ENCODE results near the gene BPIFA3. TPM values are rescaled to one million over a fixed set of nuclear protein-coding genes. Genes with fewer than 3 reads are reported as not detected.
A peak's percentile ranks its signal among the peaks of the same experiment; 100 is the strongest.

Gene BPIFA3
- total and polyA plus RNA-seq, 5 experiments from 2014 or later, result not detected

DNA sequence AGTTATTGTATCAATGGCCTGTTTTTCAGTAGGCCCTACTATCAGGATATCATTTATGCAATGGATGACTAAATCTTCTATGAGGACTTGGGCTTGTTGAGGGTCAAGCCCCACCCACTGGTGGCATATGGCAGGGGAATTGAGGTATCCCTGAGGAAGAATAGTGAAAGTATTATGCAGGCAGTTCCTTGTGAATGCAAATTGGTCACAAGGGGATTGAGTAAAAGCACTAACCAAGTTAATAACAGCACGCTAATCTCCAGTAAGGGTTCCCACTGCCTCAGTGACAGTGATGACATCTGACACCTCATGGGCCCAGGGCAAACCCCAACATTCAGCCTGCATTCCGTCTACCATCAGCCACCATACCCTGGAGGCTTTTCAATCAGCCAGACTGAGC, 33.5 kb downstream of the BPIFA3 start:
- Mint-ChIP-seq H3K4me1 (peaks cover 0 to 4% (median 0%) of the 10 kb centered on the region in 4 donors), H3K36me3 (peaks cover 0 to 6% (median 2%) of the 10 kb centered on the region in 3 donors), H3K27ac (no peak overlapping the region), H3K9me3 (peaks cover 0 to 10% (median 0%) of the 10 kb centered on the region in 9 donors), H3K4me3 (no peak overlapping the region), H3K27me3 (peaks cover 0 to 11% (median 6%) of the 10 kb centered on the region in 5 donors)
- ATAC-seq (no peak), DNase-seq (no peak)
- POLR2A ChIA-PET, result no interaction called here

DNA sequence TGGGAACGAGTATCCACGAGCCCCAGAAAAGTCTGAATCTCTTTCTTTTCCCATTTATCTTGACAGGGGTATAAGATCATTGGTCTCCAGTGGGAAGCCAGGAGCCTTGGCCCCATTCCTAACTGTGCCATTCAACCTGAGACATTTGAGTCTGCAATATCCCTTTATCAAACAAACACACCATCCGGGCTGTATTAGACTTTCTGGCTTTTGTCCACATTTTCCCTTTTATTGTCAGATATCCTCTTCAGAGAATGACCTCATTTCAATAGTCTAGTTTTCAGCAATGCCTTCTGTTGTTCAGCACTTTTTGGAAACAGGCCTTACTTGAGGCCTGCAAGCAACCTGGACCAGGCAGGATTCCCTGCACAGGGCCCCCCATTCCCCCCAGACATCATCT, 34.3 kb downstream of the BPIFA3 start:
- ATAC-seq, result no peak
- H3K27ac Mint-ChIP-seq, result no peak overlapping the region
- peaks cover 0 to 6% (median 2%) of the 10 kb centered on the region in 3 donors for H3K36me3 Mint-ChIP-seq
- peaks cover 0 to 10% (median 0%) of the 10 kb centered on the region in 9 donors for H3K9me3 Mint-ChIP-seq
- no peak for DNase-seq
- peaks cover 0 to 11% (median 6%) of the 10 kb centered on the region in 5 donors for H3K27me3 Mint-ChIP-seq
- no peak overlapping the region for H3K4me3 Mint-ChIP-seq
- POLR2A ChIA-PET, result no interaction called here
- H3K4me1 Mint-ChIP-seq, result peaks cover 0 to 4% (median 0%) of the 10 kb centered on the region in 4 donors

DNA sequence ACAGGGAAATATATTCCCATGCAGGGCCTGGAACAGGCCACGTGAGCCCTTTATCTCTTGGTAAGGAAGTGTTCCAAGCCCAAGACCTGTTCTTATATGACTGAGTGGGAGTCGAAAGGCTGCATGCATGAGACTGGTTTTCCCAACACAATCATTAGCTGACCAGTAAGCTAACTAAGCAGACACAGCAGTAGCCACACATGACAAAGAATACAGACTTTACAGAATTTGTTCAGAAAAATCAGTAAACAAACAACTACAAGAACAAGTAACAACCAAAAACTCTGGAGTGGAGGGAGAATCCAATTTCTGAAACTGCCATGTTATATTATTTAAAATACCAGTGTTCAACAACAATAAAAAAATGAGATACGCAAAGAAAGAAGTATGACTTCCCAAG, 35.3 kb downstream of the BPIFA3 start:
- no peak for DNase-seq
- Mint-ChIP-seq H3K27me3 (peaks cover 0 to 13% (median 6%) of the 10 kb centered on the region in 5 donors), H3K4me3 (no peak overlapping the region), H3K9me3 (peaks cover 0 to 10% (median 0%) of the 10 kb centered on the region in 9 donors), H3K36me3 (peaks cover 0 to 6% (median 2%) of the 10 kb centered on the region in 3 donors), H3K27ac (no peak overlapping the region), H3K4me1 (peaks cover 0 to 4% (median 0%) of the 10 kb centered on the region in 4 donors)
- ATAC-seq, result no peak
- POLR2A ChIA-PET, result no interaction called here

DNA sequence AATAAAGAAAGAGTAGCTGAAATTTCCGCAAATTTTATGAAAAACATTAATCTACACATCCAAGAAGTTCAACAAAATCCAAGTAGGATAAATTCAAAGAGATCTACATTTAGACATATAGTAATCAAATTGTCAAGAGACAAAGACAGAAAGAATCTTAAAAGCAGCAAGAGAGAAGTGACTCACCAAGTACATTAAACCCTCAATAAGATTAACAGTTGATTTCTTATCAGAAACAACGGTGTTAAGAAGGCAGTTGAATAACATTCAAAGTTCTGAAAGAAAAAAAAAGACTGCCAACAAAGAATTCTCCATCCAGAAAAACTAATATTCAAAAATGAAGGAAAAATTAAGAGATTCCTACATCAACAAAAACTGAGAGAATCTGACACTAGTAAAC, 37.9 kb downstream of the BPIFA3 start:
- Mint-ChIP-seq H3K4me1 (peaks cover 0 to 4% (median 0%) of the 10 kb centered on the region in 4 donors), H3K27ac (no peak overlapping the region)
- ATAC-seq, result no peak

DNA sequence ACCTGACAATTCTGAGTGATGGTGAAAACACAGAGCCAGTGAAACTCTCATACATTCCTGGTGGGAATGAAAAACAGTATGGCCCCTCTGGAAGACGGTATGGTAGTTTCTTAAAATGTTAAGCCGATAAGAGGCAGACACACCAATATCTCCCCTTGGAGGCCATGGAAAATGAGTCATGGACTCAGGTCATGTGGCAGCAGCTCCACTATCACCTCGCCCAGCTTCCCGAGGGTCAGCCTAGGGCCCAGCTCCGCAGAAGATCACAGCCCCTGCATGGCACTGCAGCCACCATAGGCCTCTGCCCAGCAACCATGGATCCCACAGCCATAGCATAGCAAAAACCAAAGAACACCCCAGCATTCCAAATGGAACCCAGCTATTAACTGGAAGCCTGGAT, 40.1 kb downstream of the BPIFA3 start:
- no peak overlapping the region for H3K4me3 Mint-ChIP-seq
- H3K36me3 Mint-ChIP-seq, result peaks cover 0 to 6% (median 2%) of the 10 kb centered on the region in 3 donors
- no peak overlapping the region for H3K27ac Mint-ChIP-seq
- no peak for ATAC-seq
- no peak for DNase-seq
- peaks cover 0 to 8% (median 5%) of the 10 kb centered on the region in 4 donors for H3K4me1 Mint-ChIP-seq
- POLR2A ChIA-PET, result no interaction called here
- H3K9me3 Mint-ChIP-seq, result peaks cover 0 to 10% (median 0%) of the 10 kb centered on the region in 9 donors
- peaks cover 14 to 29% (median 24%) of the 10 kb centered on the region in 5 donors for H3K27me3 Mint-ChIP-seq

More for the DNA sequence above, 37.9 kb downstream of the BPIFA3 start:
- H3K27me3 Mint-ChIP-seq, result peaks cover 5 to 18% (median 7%) of the 10 kb centered on the region in 5 donors
- peaks cover 0 to 10% (median 0%) of the 10 kb centered on the region in 9 donors for H3K9me3 Mint-ChIP-seq
- H3K36me3 Mint-ChIP-seq, result peaks cover 0 to 6% (median 2%) of the 10 kb centered on the region in 3 donors
- DNase-seq, result no peak
- POLR2A ChIA-PET, result no interaction called here
- no peak overlapping the region for H3K4me3 Mint-ChIP-seq

DNA sequence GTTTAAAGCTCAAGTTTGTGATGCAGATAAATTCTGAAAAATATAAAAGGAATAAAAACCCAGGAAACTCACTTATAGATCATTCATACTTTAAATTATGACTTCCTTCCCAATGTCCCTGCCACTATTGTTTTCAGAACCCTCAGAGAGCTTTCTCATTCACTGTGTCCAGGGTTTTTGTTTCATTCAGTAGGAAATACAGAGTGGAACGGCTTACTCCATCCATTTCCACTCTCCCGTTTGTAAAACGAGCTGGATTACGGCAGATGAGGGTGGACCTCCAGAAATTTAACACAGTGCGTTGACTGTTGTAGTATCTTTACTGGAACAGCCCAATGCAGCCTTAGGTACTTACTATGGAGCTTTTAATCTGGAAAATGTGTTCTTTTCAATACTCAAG, 42.2 kb downstream of the BPIFA3 start:
- Mint-ChIP-seq H3K4me3 (no peak overlapping the region), H3K9me3 (peaks cover 0 to 5% (median 0%) of the 10 kb centered on the region in 9 donors), H3K36me3 (peaks cover 0 to 3% (median 2%) of the 10 kb centered on the region in 3 donors), H3K27me3 (peaks cover 12 to 39% (median 30%) of the 10 kb centered on the region in 5 donors), H3K4me1 (peaks cover 0 to 11% (median 6%) of the 10 kb centered on the region in 4 donors), H3K27ac (no peak overlapping the region)
- ATAC-seq, result no peak
- no peak for DNase-seq
- POLR2A ChIA-PET, result no interaction called here

DNA sequence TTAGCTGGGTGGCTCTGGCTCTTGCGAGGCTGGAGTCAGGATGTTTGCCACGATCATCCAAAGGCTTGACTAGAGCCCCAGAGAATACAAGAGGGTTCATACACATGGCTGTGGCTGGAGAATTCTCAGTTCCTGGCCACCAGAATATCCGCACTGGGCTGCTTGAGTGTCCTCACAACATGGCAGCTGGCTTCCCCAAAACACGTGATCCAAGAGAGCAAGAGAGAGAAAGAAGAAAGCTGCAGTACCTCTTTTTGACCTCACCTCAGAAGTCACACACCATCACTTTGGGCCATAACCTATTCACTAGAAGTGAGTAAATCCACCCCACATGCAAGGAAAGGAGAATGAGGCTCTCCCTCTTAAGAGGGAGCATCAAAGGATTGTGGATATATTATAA, 44.3 kb downstream of the BPIFA3 start:
- Mint-ChIP-seq H3K27ac (no peak overlapping the region), H3K4me1 (peaks cover 0 to 7% (median 6%) of the 10 kb centered on the region in 4 donors), H3K27me3 (peaks cover 11 to 48% (median 29%) of the 10 kb centered on the region in 5 donors), H3K9me3 (no peaks in the 10 kb centered on the region), H3K4me3 (no peak overlapping the region), H3K36me3 (no peaks in the 10 kb centered on the region)
- ATAC-seq (no peak), DNase-seq (no peak)
- POLR2A ChIA-PET, result no interaction called here

DNA sequence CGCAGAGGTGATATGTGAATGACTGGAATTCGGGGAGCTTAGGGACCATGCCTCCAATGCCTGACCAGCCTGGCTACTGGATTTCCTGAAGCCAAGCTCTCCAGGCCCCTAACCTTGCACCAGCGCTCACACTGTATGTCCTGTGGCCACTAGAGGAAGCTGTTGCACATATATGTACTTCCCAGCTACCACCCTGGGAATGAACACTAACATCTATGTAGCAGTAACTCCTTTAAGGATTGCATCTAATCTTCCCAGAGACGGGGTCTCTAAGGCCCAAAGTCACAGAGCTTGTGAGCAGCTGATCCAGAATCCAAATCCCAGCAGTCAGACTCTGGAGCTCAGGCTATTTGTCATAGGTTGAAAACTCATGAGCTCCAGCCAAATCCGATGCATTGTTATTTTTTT, 45.5 kb downstream of the BPIFA3 start:
- Mint-ChIP-seq H3K36me3 (no peaks in the 10 kb centered on the region), H3K27me3 (peaks cover 11 to 52% (median 34%) of the 10 kb centered on the region in 5 donors), H3K9me3 (no peaks in the 10 kb centered on the region), H3K27ac (no peak overlapping the region), H3K4me3 (no peak overlapping the region), H3K4me1 (peaks cover 0 to 7% (median 6%) of the 10 kb centered on the region in 4 donors)
- POLR2A ChIA-PET, result no interaction called here
- DNase-seq (no peak), ATAC-seq (no peak)

DNA sequence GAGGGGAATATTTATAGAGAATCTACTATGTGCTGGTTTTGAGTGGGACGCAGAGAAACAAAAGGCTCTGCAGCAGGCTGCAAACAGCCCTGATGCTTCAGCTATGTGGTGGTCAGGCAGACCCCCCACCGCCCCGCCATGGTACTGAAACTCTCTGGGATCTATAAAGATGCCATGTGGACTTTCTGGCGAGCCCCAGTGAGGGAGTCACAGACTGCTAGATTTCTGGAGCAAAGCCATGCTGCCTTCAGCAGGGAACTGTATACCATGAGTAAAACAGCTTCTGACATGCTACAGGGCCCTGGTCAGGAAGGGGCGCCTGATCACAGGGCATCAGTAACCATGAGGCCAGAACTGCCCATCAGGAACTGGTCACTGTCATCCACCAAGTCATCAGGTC, 46.6 kb downstream of the BPIFA3 start:
- H3K9me3 Mint-ChIP-seq, result peaks cover 0 to 3% (median 0%) of the 10 kb centered on the region in 9 donors
- H3K27ac Mint-ChIP-seq, result peak overlapping the region in 1 of 10 donors; percentile 25
- peaks cover 0 to 7% (median 6%) of the 10 kb centered on the region in 4 donors for H3K4me1 Mint-ChIP-seq
- POLR2A ChIA-PET, result no interaction called here
- H3K36me3 Mint-ChIP-seq, result no peaks in the 10 kb centered on the region
- DNase-seq (no peak), ATAC-seq (no peak)
- H3K27me3 Mint-ChIP-seq, result peaks cover 16 to 63% (median 39%) of the 10 kb centered on the region in 5 donors
- H3K4me3 Mint-ChIP-seq, result no peak overlapping the region

DNA sequence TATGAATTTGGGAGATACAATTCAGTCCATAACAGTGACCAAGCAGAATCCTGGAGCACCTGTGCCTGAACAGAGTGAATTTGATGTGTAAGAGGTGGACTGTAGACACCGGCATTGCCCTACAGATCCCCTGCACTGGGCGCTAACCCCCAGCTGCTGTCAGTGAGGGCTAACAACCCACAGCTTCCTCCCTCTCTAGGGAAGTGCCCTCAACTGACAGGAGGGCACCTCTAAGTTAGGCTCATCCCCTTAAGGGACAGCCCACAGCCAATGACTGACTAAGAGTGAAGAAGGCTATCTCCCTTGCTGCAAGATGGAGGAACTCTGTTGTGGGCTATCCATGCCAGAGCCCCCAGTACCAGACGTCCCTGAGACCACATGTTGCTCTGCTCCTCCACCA, 50.5 kb downstream of the BPIFA3 start:
- ATAC-seq (no peak), DNase-seq (no peak)
- H3K9me3 Mint-ChIP-seq, result peaks cover 0 to 3% (median 0%) of the 10 kb centered on the region in 9 donors
- POLR2A ChIA-PET, result no interaction called here
- no peak overlapping the region for H3K4me3 Mint-ChIP-seq
- peaks cover 7 to 61% (median 22%) of the 10 kb centered on the region in 5 donors for H3K27me3 Mint-ChIP-seq
- no peaks in the 10 kb centered on the region for H3K36me3 Mint-ChIP-seq
- no peak overlapping the region for H3K27ac Mint-ChIP-seq
- H3K4me1 Mint-ChIP-seq, result peaks cover 0 to under 1% (median under 1%) of the 10 kb centered on the region in 4 donors

DNA sequence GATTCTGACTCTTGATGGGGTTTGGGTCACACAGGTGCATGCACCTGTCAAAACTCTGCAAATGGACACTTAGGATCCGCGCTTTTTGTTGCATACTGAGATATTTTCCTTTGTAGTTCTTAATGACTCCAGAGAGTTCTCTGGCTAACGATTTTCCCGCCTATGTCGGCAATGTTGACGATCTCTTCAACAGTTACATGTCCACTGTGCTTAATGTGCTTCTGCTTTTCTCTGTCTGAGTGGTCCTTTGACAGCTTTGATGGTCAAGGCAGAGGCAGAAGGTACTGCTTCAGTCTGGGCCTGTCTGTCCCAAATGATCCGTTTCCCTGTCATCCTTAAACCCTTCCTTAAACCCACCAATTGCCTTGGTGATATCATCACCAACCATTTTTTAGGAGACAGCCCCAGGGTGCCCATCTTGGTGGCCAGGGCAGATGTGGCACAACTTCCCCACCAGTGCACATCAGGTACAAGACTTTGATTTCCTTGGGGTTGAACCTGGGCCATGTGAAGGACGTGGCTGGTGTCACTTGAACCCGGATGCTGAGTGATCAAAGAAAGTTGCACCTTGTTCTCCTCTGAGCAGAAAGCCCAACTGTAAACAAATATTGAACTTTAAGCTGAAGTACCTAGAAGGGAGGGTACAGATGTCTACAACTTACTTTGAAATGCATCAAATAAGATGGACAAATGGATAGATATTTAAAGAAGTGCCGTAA, 55.2 kb downstream of the BPIFA3 start:
- Mint-ChIP-seq H3K27me3 (peaks cover 6 to 45% (median 14%) of the 10 kb centered on the region in 5 donors), H3K27ac (peak overlapping the region in 1 of 10 donors; percentile 5), H3K4me3 (no peak overlapping the region), H3K4me1 (no peaks in the 10 kb centered on the region), H3K36me3 (no peaks in the 10 kb centered on the region), H3K9me3 (peaks cover 0 to 3% (median 0%) of the 10 kb centered on the region in 9 donors)
- DNase-seq (no peak), ATAC-seq (no peak)
- POLR2A ChIA-PET, result no interaction called here

DNA sequence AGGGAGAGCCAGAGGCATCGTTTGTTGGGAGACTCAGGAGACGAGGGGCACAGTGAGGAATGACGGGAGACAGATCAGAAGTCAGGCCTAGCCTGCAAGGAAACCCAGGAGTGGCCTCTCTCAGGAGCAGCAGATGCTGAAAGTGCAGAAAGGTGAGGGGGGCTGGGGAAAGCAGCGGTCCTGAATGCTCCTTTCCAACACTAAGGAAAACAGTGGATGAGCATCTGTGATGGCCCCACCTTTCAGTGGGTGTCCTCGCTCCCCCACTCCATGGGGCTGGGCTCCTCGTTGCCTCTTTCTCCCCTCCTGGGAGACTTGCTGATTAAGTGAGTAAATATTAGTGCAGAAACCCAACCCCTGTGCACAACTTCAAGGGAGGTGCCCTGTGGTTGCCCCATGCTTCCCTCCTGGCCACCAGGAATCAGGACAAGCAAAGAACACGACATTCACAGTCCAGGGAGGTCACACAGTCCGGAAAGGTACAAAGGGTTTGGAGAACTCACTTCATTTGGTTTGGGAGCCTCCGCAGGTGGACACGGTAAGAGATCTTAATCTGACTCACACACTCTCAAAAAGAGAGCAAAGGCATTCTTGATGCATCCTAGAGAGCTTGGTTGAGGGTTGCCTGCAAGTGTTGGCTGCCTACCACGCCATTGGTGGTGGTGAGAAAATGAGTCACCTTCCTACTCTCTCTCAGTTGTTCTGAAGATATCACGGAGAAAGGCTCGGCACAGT, 56.1 kb downstream of the BPIFA3 start:
- Mint-ChIP-seq H3K4me1 (peaks cover 0 to 2% (median 0%) of the 10 kb centered on the region in 4 donors), H3K27me3 (peaks cover 0 to 37% (median 8%) of the 10 kb centered on the region in 5 donors), H3K4me3 (no peak overlapping the region), H3K9me3 (no peaks in the 10 kb centered on the region), H3K36me3 (no peaks in the 10 kb centered on the region), H3K27ac (no peak overlapping the region)
- no peak for DNase-seq
- no peak for ATAC-seq
- POLR2A ChIA-PET, result no interaction called here

DNA sequence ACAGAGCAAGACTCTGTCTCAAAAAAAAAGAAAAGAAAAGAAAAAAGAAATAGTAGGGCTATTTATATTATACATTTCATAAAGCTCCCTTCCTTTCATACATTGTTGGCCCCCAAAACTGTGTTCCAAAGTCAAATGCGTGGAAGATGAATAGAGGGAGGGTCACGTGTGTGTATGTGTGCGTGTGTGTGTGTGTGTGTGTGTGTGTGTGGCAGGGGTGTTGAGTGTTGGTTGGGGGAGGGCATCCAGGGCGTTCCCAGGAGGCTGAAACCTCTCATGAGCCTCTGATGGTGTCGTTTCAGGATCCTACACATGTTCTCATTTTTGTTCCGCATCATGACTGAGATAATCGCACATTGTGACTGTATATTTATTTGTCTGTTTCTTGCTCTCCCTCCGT, 58.1 kb downstream of the BPIFA3 start:
- Mint-ChIP-seq H3K27me3 (peaks cover 0 to 42% (median 9%) of the 10 kb centered on the region in 5 donors), H3K4me3 (no peak overlapping the region), H3K27ac (no peak overlapping the region), H3K9me3 (no peaks in the 10 kb centered on the region), H3K4me1 (peaks cover 0 to 2% (median 0%) of the 10 kb centered on the region in 4 donors), H3K36me3 (no peaks in the 10 kb centered on the region)
- POLR2A ChIA-PET, result no interaction called here
- DNase-seq (no peak), ATAC-seq (no peak)
